SK-N-SH treated with all-trans-retinoic acid at 6 μM for 48 hours (cell line): ENCODE results near the gene SOX6.

ENCODE experiments used
- ATAC-seq: fragments of 200-7000 bp; cut with Tn5 transposase; 3 replicates; pipeline ENCODE4 v1.9.1; 2020; ENCODE audit warnings: mild to moderate bottlenecking, moderate library complexity
- ARNTL ChIP-seq: fragments of 450-650 bp; formaldehyde crosslinking; IDR thresholded peaks from 2 replicates; pipeline ENCODE4 v1.5.0; 2020; ENCODE audit warnings: low read depth, mild to moderate bottlenecking, moderate library complexity, borderline replicate concordance
- CSDC2 ChIP-seq: fragments of 250-450 bp; sonication (Bioruptor Pico); IDR thresholded peaks from 2 replicates; pipeline ENCODE4 v1.5.0; 2020; ENCODE audit warnings: mild to moderate bottlenecking, moderate library complexity
- CSRNP3 ChIP-seq: fragments of 250-450 bp; sonication (Bioruptor Pico); IDR thresholded peaks from 2 replicates; pipeline ENCODE4 v1.5.1; 2021; ENCODE audit warnings: mild to moderate bottlenecking, moderate library complexity
- ESRRG ChIP-seq: fragments of 250-450 bp; sonication (Bioruptor Pico); IDR thresholded peaks from 2 replicates; pipeline ENCODE4 v1.6.1; 2021; ENCODE audit warnings: mild to moderate bottlenecking
- GLIS3 ChIP-seq: fragments of 250-450 bp; sonication (Bioruptor Pico); IDR thresholded peaks from 2 replicates; pipeline ENCODE4 v1.5.0; 2020; ENCODE audit warnings: mild to moderate bottlenecking, moderate library complexity
- ISL1 ChIP-seq: fragments of 250-450 bp; sonication (Bioruptor Pico); IDR thresholded peaks from 2 replicates; pipeline ENCODE4 v2.1.2; 2022; ENCODE audit warnings: mild to moderate bottlenecking, moderate library complexity
- OSR1 ChIP-seq: fragments of 250-450 bp; sonication (Bioruptor Pico); IDR thresholded peaks from 2 replicates; pipeline ENCODE4 v1.8.0; 2022; ENCODE audit warnings: moderate library complexity, mild to moderate bottlenecking, inconsistent platforms
- PATZ1 ChIP-seq: fragments of 250-450 bp; sonication (Bioruptor Pico); IDR thresholded peaks from 2 replicates; pipeline ENCODE4 v1.8.0; 2020; ENCODE audit warnings: mild to moderate bottlenecking, moderate library complexity, borderline replicate concordance
- PPARA ChIP-seq: fragments of 250-450 bp; sonication (Bioruptor Pico); IDR thresholded peaks from 2 replicates; pipeline ENCODE4 v1.5.0; 2020; ENCODE audit warnings: mild to moderate bottlenecking, borderline replicate concordance
- RARB ChIP-seq: fragments of 250-450 bp; sonication (Bioruptor Pico); IDR thresholded peaks from 2 replicates; pipeline ENCODE4 v1.8.0; 2021; ENCODE audit warnings: mild to moderate bottlenecking, moderate library complexity
- SNAI2 ChIP-seq: fragments of 250-450 bp; sonication (Bioruptor Pico); IDR thresholded peaks from 2 replicates; pipeline ENCODE4 v1.5.0; 2020; ENCODE audit warnings: mild to moderate bottlenecking, moderate library complexity
- TCF4 ChIP-seq: fragments of 250-450 bp; sonication (Bioruptor Pico); IDR thresholded peaks from 2 replicates; pipeline ENCODE4 v1.8.0; 2021; ENCODE audit warnings: mild to moderate bottlenecking, moderate library complexity, borderline replicate concordance
- TOX ChIP-seq: fragments of 250-450 bp; sonication (Bioruptor Pico); IDR thresholded peaks from 2 replicates; pipeline ENCODE4 v1.8.0; 2021; ENCODE audit warnings: mild to moderate bottlenecking, moderate library complexity, borderline replicate concordance
- ZFP3 ChIP-seq: fragments of 250-450 bp; sonication (Bioruptor Pico); IDR thresholded peaks from 2 replicates; pipeline ENCODE4 v1.5.0; 2020; ENCODE audit warnings: mild to moderate bottlenecking, moderate library complexity
- ZFP30 ChIP-seq: fragments of 450-650 bp; formaldehyde crosslinking; IDR thresholded peaks from 2 replicates; pipeline ENCODE4 v1.5.0; 2022; ENCODE audit warnings: mild to moderate bottlenecking, moderate library complexity
- ZNF565 ChIP-seq: fragments of 450-650 bp; formaldehyde crosslinking; conservative IDR thresholded peaks from 2 replicates; pipeline ENCODE4 v1.5.0; 2020; ENCODE audit warnings: low read depth, mild to moderate bottlenecking, moderate library complexity
- ZNF70 ChIP-seq: fragments of 450-650 bp; formaldehyde crosslinking; IDR thresholded peaks from 2 replicates; pipeline ENCODE4 v1.5.0; 2020; ENCODE audit warnings: mild to moderate bottlenecking, moderate library complexity
- ZNF8 ChIP-seq: fragments of 450-650 bp; formaldehyde crosslinking; IDR thresholded peaks from 2 replicates; pipeline ENCODE4 v1.5.0; 2020; ENCODE audit warnings: mild to moderate bottlenecking, moderate library complexity
- TF ChIP-seq, protein P1 (sequence below): fragments of 250-450 bp; sonication (Bioruptor Pico); IDR thresholded peaks from 2 replicates; pipeline ENCODE4 v1.5.1; 2020; ENCODE audit warnings: low read depth, mild to moderate bottlenecking, moderate library complexity
- TF ChIP-seq, protein P2 (sequence below): fragments of 250-450 bp; sonication (Bioruptor Pico); IDR thresholded peaks from 2 replicates; pipeline ENCODE4 v1.8.0; 2021; ENCODE audit warnings: low read depth, mild to moderate bottlenecking, moderate library complexity, borderline replicate concordance

The SOX6 gene

GRCh38 chr11:16279524-16279923 is 76.8 kb downstream of the SOX6 start (continued):
- TF ChIP-seq PATZ1 (CRISPR knock-in tag) = no peak

- ATAC-seq = no peak
Observed at GRCh38 chr11:16278979-16279378, 77.4 kb downstream of the SOX6 start.

GRCh38 chr11:16278273-16278672 is 78.1 kb downstream of the SOX6 start:
- TF ChIP-seq ZNF565 (CRISPR knock-in tag) = no peak
- no peak for TF ChIP-seq PATZ1 (CRISPR knock-in tag)
- TF ChIP-seq GLIS3 = no peak
- no peak for TF ChIP-seq ARNTL (CRISPR knock-in tag)
- no peak for TF ChIP-seq ISL1 (CRISPR knock-in tag)
- TF ChIP-seq CSDC2 (CRISPR knock-in tag) = no peak
- TF ChIP-seq RARB (CRISPR knock-in tag) = no peak
- no peak for TF ChIP-seq TOX
- TF ChIP-seq ZFP3 (CRISPR knock-in tag) = no peak
- TF ChIP-seq OSR1 = no peak
- no peak for ATAC-seq

More at GRCh38 chr11:16278979-16279378, 77.4 kb downstream of the SOX6 start:
- no peak for TF ChIP-seq PPARA (CRISPR knock-in tag)
- no peak for TF ChIP-seq ZFP30 (CRISPR knock-in tag)
- TF ChIP-seq RARB (CRISPR knock-in tag) = no peak
- TF ChIP-seq, all 23 proteins: peak for 0

DNA sequence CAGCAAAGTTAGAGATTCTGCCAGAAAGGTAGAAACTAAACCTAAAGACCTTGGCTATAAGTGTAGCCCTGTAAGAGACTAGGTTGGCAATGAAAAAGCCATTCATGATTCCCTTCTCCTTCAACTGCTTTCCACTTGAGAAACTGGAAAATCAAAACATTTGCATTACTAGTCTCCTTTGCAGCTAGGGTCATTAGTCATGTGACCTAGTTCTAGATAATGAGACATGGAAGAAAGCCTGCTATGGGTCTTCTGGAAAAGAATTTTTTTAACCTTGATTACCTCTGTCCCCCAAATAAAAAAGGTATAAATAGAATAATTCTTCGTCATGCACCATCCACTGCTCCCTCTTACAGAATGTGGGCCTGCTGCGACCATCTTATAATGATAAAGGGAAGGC is 80.1 kb downstream of the SOX6 start:
- TF ChIP-seq ESRRG = no peak
- no peak for TF ChIP-seq GLIS3
- TF ChIP-seq PATZ1 (CRISPR knock-in tag) = no peak
- TF ChIP-seq, all 23 proteins: peak for 0

GRCh38 chr11:16271258-16271657 is 85.1 kb downstream of the SOX6 start:
- TF ChIP-seq, protein P1, sequence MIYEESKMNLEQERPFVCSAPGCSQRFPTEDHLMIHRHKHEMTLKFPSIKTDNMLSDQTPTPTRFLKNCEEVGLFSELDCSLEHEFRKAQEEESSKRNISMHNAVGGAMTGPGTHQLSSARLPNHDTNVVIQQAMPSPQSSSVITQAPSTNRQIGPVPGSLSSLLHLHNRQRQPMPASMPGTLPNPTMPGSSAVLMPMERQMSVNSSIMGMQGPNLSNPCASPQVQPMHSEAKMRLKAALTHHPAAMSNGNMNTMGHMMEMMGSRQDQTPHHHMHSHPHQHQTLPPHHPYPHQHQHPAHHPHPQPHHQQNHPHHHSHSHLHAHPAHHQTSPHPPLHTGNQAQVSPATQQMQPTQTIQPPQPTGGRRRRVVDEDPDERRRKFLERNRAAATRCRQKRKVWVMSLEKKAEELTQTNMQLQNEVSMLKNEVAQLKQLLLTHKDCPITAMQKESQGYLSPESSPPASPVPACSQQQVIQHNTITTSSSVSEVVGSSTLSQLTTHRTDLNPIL (CRISPR knock-in tag) = no peak
- TF ChIP-seq ZNF565 (CRISPR knock-in tag) (no peak), ZFP30 (CRISPR knock-in tag) (no peak), TOX (no peak), CSRNP3 (CRISPR knock-in tag) (no peak), ZNF8 (no peak), ARNTL (CRISPR knock-in tag) (no peak), RARB (CRISPR knock-in tag) (no peak), CSDC2 (CRISPR knock-in tag) (no peak), ESRRG (no peak), SNAI2 (CRISPR knock-in tag) (no peak), OSR1 (no peak), TCF4 (no peak), GLIS3 (no peak), PATZ1 (CRISPR knock-in tag) (no peak), ISL1 (CRISPR knock-in tag) (no peak), ZNF70 (CRISPR knock-in tag) (no peak)
- TF ChIP-seq, protein P2, sequence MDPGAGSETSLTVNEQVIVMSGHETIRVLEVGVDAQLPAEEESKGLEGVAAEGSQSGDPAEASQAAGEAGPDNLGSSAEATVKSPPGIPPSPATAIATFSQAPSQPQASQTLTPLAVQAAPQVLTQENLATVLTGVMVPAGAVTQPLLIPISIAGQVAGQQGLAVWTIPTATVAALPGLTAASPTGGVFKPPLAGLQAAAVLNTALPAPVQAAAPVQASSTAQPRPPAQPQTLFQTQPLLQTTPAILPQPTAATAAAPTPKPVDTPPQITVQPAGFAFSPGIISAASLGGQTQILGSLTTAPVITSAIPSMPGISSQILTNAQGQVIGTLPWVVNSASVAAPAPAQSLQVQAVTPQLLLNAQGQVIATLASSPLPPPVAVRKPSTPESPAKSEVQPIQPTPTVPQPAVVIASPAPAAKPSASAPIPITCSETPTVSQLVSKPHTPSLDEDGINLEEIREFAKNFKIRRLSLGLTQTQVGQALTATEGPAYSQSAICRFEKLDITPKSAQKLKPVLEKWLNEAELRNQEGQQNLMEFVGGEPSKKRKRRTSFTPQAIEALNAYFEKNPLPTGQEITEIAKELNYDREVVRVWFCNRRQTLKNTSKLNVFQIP = no peak
- ATAC-seq = no peak

More for the DNA sequence above, 80.1 kb downstream of the SOX6 start:
- no peak for ATAC-seq
